Astrocyte (in vitro differentiated cells and primary cell): ENCODE measurements around the gene LRRC47.

ENCODE experiments used
- EZH2 ChIP-seq: IDR thresholded peaks from 2 replicates; pipeline ENCODE4 v1.6.1; 2012; ENCODE audit warnings: mild to moderate bottlenecking, low read length, inconsistent platforms; ENCODE audit not compliant: insufficient read depth
- TF ChIP-seq, protein P1 (sequence below): IDR thresholded peaks from 2 replicates; pipeline ENCODE4 v1.5.1; 2011; ENCODE audit warnings: low read depth, mild to moderate bottlenecking, inconsistent platforms, low read length, moderate library complexity; ENCODE audit not compliant: insufficient read depth

DNA sequence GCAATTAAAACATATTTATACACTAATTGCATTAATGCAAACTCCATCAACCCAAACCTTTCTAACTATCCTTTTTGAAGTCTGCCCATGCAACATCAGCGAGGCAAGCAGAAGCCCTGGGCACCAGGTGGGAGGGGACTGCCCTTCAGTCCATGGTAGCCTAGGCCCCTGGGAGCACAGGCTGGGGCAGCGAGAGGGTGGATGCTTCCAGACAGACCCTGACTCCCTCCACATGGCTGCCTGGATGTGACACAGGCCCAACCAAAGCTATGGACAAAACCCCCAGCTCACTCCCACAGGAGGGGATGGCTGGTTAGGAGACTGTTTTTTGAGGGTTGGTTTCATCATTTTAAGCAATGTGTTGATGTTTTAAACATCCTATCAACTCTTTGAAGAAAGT lies 17.8 kb upstream of the LRRC47 start:
- no peak for TF ChIP-seq EZH2
- TF ChIP-seq, protein P1, sequence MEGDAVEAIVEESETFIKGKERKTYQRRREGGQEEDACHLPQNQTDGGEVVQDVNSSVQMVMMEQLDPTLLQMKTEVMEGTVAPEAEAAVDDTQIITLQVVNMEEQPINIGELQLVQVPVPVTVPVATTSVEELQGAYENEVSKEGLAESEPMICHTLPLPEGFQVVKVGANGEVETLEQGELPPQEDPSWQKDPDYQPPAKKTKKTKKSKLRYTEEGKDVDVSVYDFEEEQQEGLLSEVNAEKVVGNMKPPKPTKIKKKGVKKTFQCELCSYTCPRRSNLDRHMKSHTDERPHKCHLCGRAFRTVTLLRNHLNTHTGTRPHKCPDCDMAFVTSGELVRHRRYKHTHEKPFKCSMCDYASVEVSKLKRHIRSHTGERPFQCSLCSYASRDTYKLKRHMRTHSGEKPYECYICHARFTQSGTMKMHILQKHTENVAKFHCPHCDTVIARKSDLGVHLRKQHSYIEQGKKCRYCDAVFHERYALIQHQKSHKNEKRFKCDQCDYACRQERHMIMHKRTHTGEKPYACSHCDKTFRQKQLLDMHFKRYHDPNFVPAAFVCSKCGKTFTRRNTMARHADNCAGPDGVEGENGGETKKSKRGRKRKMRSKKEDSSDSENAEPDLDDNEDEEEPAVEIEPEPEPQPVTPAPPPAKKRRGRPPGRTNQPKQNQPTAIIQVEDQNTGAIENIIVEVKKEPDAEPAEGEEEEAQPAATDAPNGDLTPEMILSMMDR = no peak
